ENCODE measurements around the gene CAPSL.
A peak's percentile ranks its signal among the peaks of the same experiment; 100 is the strongest.
"Not testable (repeated sequence)": the region's sequence is repeated elsewhere in the genome, so short reads cannot be mapped to it uniquely, and the experiment has no call there.

Gene CAPSL

DNA sequence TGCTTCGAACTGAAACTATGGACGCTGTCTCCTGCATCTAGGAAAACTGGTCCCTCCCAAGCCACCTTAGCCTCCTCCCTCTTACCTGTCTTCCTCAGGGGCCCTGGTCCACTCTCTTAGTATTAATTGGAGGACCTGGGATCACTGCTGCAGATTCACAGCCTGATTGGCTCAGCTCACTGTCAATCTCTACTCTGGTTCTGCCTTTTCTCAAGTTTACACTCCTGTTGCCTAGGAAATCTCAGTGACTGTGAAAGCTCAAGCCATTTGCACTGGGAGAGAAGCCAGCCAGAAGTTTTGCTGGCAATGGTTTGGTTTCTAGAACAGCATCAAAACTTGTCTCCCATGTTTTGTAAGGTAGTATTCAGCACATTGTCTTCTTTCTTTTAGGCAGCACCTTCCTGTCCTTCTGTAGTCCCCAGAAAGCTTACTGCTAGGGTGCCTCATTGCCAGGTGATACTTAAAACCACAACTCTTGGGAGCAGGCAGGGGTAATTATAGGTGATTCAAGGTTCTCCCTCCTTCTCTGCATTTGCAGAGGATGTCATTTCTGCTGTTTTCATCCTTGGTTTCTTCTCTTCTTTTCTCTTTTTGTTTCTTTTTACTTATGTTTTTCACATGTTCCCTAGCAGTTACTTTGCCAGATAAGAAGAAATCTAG lies at the start of gene CAPSL:
TSS of gene CAPSL (minus strand) at position 55 of the 660 bp plus-strand sequence. CDS start 17,502 bp downstream, outside the sequence.
- peak in 1 of 6 experiments; percentile 1 for DNase-seq

DNA sequence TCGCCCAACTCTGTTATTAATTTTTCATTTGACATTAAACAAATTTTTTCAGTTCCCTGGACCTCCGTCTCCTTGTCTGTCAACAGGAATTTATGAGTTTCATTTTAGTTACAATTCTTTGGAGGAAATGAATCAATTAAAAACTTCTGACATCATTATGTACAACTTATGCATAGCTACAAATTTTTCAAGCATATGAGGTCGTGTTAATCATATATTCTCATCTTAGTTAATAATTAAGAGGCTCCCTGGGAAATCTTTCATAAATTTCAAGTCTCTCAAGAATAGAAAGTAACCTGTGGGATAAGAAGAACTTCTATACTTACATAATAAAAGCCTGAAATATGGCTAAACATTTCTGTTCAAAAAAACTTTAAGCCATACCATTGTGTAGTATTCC lies 49.4 kb upstream of the CAPSL start:
- DNase-seq = no peak

DNA sequence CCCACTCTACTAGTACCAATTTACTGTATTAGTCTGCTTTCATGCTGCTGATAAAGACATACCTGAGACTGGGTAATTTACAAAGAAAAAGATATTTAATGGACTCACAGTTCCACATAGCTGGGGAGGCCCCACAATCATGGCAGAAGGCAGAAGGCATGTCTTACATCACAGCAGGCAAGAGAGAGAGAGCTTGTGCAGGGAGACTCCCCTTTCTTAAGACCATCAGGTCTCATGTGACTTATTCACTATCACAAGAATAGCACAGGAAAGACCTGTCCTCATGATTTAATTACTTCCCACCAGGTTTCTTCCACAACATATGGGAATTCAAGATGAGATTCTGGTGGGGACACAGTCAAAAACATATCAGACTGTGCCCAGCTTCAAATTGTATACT lies 41.3 kb upstream of the CAPSL start:
- no peak for DNase-seq

DNA sequence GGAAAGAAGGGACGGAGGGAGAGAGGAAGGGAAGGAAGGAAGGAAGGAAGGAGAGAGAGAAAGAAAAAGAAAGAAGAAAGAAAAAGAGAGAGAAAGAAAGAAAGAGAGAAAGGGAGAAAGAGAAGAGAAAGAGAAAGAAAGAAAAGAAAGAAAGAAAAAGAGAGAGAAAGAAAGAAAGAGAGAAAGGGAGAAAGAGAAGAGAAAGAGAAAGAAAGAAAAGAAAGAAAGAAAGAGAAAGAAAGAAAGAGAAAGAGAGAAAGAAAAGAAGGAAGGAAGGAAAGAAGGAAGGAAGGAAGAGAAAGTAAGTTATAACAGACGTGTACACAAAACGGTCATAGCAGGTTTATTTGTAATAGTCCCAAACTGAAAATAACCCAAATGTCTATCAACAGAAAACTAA lies 38.4 kb upstream of the CAPSL start:
- not testable (repeated sequence) for DNase-seq

DNA sequence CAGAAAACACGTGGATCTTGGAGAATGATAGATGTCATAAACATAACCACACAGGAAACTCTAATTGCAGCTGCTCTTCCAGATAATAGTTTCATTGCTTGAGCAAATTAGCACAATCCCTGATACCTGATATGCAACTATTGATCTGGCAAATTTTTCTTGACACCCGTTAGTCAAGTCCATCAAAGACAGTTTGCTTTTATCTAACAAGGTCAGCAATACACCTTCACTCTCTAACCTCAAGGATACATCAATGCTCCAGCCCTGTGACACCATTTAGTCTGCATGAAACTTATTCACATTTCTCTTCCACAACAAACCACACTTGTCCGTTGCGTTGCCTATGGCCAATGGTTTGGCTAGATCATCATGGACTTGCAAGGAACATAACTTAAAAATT lies 36.1 kb upstream of the CAPSL start:
- DNase-seq = no peak

DNA sequence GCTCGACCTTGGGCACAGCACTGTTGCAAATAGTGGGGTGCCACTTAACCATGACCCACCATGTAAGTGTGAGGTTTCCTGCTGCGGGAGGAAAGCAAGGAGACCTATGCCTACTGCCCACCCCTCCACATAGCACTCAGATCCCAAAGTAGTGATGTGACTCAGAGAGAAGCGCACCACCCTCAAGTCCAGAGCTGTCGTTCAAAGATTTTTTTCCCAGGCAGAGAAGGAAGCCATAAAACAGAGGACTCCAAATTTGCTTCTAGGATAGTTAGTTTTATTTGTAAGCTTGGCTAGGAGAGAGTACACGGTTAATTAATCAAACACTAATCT lies 33.4 kb upstream of the CAPSL start:
- DNase-seq = no peak

DNA sequence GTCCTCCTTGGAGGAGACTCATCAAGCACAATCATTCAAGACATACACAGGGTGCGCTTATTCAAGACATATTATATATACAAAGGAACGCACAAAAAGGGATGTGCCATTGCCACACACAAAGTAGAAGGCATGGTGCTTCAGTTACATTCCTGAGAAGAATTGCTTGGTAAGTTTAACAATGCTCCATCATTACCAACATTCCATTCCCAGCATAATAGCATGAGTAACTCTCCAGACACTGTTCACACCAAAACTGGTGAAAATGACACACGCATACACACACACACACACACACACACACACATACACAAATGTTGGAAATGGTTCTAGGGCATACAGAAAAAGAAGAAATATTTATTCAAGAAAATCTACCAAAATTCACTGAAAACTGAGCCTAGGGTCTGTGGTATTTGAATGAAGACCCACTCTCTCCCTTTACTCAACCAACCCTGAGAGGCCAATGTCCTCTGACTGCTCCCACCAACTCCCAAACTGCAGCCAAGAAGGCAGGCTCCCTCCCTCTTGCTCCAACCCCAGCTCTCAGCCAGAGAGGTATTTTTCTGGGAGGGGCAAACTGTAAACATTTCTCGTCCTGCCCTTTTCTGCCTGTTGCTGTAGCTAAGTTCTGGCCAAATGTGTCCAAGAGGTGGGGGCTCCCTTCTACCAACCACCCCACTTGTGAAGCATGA lies 32.9 kb upstream of the CAPSL start:
- no peak for DNase-seq

DNA sequence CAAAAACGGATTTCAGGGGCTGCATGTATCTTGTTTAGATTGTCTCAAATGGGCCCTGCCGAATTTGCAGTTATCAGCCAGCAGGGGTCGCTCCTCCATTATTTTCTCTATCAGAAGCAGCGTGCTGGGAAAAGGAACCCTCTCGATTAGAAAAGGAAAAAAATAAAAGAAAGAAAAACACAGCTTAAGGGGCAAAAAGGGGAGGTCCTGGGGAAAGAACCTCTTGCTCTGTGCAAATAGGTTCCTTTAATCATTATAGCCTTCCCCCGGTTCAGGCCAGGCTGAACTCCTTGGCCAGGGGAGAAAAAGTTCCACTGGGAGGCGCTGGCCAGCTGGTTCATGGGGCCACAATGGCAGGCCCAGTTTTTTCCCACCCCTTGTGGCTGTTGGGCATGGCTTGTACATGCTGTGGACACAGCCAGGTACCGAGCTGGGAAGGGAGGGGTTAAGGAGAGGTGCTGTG lies 25.0 kb upstream of the CAPSL start:
- DNase-seq = no peak

DNA sequence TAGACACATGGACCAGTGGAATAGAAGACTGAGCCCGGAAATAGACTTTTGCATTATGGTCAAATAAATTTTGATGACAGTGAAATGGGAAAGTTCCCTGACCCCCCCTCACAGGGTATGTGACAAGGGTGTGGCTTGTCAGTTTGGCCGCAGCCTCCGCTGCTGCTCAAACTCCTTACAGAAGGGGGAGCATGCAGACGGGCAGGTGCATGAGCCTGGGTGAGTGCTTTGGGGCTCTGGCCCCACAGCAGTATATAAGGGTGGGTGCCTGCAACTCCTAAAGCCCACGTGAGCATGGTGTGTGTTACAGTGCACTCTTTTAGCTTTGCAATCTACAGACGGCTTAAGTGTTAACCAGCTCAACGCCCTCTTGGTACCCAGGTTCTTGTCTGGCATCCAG lies 21.9 kb upstream of the CAPSL start:
- DNase-seq = no peak

DNA sequence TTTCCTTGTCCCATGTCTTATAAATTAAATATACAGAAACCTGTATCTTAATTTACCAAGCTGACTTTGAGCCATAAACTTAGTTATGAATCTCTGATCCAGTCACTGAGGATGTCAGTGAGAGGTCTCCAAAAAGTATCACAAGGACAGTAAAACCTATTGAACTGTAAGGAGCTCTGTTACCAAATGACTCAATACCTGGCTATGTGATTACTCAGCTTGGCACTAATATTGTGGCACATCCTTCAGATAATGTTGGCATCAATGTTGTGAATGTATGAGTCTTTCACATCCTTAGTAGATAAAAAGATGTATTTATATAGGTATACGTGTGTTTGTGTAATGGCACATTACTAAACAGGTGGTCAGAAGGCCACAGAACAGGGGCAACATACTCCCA lies 18.0 kb upstream of the CAPSL start:
- DNase-seq = no peak

DNA sequence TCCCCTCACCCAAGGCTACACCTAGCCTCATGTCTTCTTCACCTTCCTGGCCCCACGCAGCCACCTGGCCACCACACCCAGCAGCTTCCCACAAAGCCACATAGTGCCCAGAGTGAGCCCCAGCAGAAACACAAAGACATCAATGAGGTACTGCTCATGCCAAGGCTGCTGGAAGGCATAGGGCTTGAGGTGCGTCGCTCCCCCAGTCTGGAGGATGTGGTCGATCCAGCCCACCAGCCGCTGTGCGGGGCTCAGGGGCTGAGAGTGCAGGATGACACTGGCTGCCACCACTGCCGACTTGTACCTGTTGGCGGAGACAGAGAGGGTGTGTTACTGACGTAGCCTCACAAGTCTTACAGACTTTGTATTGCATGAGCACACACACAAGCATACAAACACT lies 15.8 kb upstream of the CAPSL start:
- DNase-seq = peak in 5 of 6 experiments; percentile 0 to 21 (median 6)

DNA sequence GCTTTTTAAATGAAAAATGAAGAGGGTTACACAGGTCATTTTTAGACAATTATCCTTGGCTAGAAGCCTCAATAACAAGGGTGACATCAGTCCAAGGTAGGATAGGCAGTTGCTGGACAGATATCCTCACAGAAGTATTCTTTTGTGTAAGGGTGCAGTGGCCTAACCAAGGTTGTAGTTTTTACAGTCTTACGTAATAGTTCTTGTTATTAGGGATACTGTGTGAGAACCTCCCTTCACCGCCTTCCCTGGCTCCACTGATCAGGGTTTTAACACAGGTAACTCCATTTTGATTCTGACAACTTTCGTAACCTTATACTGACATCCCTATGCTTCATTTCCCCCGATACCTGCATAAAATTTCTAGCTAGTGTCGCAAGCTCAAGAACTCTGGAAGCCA lies 8.7 kb upstream of the CAPSL start:
- no peak for DNase-seq

DNA sequence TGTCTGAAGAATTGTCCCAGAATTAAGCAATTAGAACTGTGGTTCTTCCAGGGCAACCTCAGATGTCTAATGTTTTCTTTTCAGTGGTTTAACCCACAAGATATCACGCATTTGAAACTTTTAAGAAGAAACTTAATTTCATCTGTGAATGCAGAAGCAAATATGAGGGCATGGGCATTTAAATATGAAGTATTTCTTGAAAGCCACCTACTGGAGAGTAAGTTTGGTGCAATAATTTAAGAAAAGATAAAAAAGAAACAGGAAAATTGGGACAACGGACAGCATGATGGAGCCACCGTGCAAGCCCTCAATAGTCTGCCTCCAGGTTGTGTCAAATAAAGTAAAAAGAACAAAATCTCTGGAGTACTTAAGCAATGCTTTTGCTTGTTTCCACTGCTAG lies 1.2 kb upstream of the CAPSL start:
- DNase-seq = no peak

DNA sequence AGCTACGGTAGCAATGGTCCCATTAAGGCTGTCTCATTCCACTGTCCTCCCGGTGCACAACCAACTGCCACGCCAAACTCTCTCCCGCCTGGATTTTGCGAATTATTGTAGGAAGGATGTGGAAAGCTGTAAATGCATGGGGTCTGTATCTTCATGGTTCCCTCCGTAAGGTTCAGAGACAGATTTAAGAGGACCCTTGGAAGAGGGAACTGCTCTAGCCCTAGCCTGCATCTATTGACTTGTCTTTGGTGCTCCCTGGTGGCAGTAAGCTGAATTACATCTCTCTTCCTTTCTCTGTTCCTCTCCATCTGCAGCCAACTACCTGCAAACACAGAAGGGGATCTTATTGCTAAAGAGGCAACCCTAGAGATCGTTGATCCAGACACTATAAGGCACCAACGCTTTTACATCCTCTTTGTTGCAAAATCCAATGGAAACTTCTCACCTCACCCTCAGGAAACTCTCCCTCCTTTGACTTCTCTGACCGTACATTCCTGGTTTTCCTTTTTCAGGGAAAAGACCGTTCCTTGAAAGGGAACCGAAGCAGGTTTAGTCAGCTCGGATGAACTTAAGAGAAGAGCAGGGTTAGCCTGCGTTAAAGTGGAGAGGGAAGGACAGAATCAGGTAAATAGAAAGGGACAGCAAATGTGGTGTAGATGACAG lies 11.9 kb downstream of the CAPSL start:
- peak; percentile 28 to 83 (median 44) for DNase-seq

DNA sequence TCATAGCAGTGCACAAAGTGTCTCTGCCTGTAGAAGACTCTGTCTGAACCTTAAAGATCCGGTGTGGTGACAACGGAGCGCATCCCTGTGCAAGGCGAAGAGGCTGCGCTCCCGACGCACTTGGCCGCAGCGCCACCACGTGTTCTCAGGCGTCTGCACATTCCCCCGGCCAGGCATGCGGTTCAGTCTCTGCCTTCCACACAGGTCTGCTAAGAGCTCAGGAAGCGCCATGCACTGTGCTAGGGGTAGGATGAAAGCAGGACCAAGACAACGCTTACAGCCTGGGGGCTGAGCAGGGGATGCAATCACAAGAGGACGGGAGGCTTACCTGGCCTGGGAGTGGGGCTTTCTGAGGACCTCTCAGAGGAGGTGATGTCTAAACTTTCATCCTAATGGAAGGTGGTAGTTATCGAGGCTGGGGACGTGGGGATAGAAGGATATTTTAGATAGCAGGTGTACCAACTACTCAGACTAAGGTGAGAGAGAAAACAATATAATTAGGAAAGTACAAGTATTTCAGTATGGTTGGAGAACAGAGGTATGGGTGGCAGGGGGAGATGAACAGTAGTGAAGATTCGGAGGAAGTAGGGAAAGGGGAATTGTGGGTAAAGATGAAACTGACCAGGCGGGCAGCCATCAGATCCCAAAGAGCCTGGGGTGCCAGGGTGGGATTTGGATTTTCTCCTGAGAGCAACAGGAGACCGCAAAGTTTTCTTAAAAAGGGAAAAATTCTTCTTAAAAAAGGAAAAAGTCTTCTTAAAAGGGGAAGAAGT lies 13.3 kb downstream of the CAPSL start:
- peak; percentile 70 to 85 (median 75) for DNase-seq

DNA sequence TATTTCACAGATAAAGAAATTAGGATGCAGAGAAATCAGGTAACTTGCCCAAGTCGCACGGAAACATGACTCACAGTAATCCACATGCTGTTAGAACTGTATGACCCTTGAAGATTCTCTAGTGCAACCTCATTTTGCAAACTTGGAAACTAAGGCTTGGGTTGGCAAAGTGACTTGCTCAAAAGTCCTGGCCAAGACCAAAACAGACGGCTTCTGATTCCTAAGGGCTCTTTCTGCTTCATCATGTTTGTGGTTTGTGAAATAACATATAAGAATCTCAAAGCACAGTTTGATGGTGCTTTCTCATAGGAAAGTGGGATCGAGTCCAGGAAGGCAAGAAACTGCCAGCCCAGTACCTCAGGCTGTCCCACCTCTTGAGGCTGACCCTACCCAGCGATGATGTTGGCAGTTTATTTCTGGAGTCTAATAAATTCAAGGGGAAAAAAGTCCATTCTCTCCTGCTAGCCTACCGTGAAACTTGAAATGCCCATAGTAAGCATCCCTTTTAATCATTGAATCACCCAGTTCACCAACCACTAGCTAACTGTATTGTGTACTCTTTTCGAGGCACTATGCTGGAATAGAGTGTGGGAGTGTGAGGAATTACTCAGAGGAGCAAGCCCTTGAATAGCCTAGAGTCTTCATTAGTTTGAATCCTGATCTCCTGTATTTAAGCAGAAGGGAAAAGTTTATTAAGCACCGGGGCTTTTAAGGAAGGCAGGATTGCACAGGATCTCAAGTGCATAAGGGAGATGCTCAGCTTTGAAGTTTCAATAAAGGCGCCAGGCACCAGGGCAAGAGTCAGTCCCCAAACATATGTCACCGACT lies 14.1 kb downstream of the CAPSL start:
- DNase-seq = no peak

DNA sequence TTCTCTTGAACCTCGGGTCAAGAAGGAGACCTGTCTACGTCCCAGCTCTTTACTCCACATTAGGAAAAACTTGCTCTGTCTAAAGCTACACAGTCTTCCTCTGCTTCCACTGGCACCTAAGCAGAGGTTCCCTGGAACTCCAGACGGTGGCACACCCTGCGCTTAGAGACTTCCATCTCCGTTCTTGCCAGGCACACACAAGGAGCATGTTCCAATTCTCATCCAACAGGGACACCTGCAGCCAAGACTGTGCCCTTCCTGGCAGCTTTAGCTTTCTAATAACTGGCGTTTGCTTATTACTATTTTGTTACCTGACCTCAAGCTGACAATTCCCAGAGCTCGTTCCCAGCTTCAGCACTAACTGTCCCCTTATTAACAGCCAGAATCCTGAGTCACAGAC lies 16.0 kb downstream of the CAPSL start:
- DNase-seq = no peak

DNA sequence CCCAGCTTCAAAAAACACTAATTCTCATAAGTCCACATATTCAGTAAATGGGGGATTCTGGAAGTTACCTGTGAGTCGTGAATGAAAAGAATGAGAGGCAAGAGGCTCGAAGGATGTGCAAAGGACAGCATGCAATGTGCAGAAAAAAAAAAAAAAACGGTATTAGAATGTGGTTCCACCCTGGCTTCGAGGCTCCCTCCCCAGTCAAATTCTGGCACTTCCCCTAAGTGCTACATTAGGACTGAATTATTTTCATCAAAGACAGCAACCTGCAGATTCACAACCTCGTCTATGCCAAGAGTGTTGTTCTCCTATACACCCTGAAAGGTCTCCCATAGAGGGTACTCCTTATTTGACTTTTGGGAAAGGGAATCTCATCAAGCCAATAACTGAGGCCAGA lies 16.5 kb downstream of the CAPSL start:
- peak in 2 of 6 experiments; percentile 11 to 22 for DNase-seq

DNA sequence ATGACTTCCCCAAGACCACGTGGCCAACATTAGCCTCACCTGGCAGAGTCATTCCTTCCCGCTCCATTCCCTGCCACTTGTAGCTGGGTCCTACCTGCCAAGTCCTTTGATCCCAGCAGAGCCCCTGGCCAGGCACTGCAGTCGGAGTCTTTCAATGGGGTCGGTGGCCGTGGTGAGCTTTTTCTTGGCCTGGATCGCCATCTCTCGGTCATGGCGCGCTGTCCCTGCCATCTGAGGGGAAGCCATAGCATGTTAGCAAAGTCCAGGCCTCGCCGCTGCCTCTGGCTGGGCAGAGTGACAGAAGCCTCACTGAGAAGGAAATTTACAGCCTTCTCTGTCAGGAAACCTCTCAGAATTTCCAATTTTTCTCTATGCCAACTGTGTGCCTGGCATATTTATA lies 17.5 kb downstream of the CAPSL start:
- no peak for DNase-seq

DNA sequence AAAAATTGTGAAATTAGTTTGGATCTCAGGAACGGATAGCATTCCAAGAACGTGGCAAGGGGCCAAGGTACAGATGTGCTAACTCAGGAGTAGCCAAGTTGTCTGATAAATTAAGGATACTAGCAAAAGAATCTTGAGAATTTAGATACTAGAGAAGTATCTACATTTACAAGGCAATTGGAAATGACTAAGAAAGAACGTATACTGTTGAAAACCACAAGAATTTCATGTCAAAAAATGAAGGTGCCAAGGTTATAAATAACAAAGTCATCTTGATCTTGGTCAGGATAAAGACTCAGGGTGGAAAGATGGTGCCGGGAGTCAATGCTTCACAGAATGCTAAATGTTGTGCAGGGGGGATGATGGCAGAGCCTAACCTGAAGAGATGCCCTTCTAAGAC lies 19.2 kb downstream of the CAPSL start:
- DNase-seq = no peak

DNA sequence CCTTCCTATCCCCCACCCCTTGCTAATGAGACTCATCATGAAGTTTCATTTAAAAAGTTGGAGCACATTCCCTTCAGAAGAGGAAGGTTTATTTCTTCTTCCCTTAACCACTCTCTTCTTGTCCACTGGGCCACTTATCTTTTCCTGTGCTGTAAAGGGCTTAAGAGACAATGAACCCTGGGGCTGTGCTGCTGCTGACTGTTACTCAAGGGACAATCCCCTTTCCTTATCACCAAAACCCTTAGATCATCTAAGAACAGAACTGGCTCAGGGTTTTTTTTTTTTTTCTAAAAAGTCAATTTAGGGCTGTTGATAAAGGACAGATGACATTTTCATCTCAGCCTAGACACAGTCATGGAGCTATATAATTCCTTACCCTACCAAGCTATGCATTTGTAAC lies 29.6 kb downstream of the CAPSL start:
- no peak for DNase-seq

DNA sequence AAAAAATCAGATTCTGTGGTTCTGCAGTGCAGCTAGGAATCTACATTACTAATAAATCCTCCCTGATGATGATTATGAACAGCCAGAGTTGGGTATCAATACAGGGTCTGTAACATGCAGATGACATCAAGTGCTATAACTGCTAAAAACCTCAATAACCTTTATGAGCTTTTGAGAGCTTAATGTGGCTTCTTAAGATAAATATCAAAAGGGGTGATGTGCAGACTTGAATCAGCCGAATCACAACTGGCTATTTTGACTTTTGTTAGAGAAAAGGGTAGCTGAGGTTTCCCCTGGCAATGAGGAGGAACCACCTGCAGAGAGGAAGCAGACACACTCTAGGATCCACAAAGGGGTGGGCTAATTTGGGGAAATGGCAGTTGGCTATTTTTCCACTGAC lies 30.2 kb downstream of the CAPSL start:
- no peak for DNase-seq
